Measurements from ENCODE around the gene S100A1.

S100A1 gene

DNA sequence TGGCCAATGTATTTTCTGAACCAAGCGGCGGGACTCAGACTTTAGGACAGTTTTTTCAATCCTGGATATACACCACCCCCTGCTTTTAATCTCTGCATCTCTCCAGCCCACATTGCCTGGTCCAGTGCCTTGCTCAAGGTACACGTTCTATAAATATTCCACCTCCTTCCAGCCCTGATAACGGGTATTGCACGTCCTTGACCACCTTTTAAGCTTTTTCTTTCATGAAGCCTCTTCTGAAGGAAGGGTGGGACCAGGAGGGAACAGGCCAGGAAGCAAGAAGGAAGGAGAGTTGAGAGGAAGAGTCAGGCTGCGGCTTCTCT is 18.7 kb upstream of the S100A1 start:
- H3K4me2 ChIP-seq (ENCODE audit: low read length, poor library complexity, severe bottlenecking), result peak overlapping the region; percentile 69
- H3K27ac ChIP-seq (ENCODE audit: low read length, poor library complexity, severe bottlenecking), result peak overlapping the region; percentile 93
- H2AK5ac ChIP-seq (ENCODE audit: low read length, severe bottlenecking), result peak overlapping the region; percentile 84
- H4K8ac ChIP-seq (ENCODE audit: low read length), result peak overlapping the region; percentile 91
- no peak overlapping the region for H4K91ac ChIP-seq (ENCODE audit: low read length)
- H3K4me3 ChIP-seq (ENCODE audit: insufficient read depth in 1 of 2, low read depth in 1 of 2, low read length in 2 of 2), result peak overlapping the region in 1 of 2 experiments; percentile 78
- H2BK12ac ChIP-seq (ENCODE audit: low read length in 2 of 2), result no peak overlapping the region
- H3K36me3 ChIP-seq (ENCODE audit: control insufficient read depth in 1 of 2, insufficient read depth in 2 of 2, low read depth in 1 of 2, low read length in 2 of 2), result peaks cover 30 to 44% of the 10 kb centered on the region in 2 experiments
- no peak overlapping the region for H2BK5ac ChIP-seq (ENCODE audit: low read depth, low read length, poor library complexity, severe bottlenecking)
- no peaks in the 10 kb centered on the region for H3K9me3 ChIP-seq (ENCODE audit: control insufficient read depth, low read length)
- H3K4me1 ChIP-seq (ENCODE audit: control insufficient read depth, insufficient read depth, low read depth, low read length), result peaks cover 50% of the 10 kb centered on the region
- peak overlapping the region; percentile 45 for H2BK120ac ChIP-seq (ENCODE audit: low read depth, low read length)
- 83% methylated on average over 6 of the region's 6 CpGs for WGBS
- H2AFZ ChIP-seq (ENCODE audit: low read depth, low read length), result no peak overlapping the region
- H3K18ac ChIP-seq (ENCODE audit: low read depth in 1 of 2, low read length in 2 of 2), result peak overlapping the region in 1 of 2 experiments; percentile 85
- no peaks in the 10 kb centered on the region for H3K27me3 ChIP-seq (ENCODE audit: control insufficient read depth in 1 of 2, insufficient read depth in 1 of 2, low read length in 2 of 2)
- no peak overlapping the region for H3K23ac ChIP-seq (ENCODE audit: low read length in 2 of 2)
- peak overlapping the region in 1 of 2 experiments; percentile 14 for H3K4ac ChIP-seq (ENCODE audit: low read depth in 1 of 2, low read length in 2 of 2)
- H3K14ac ChIP-seq (ENCODE audit: low read length in 2 of 2), result no peak overlapping the region
- peaks cover 14% of the 10 kb centered on the region for H3K79me1 ChIP-seq (replicated peaks; ENCODE audit: low read length, poor library complexity, severe bottlenecking)
- peak overlapping the region; percentile 87 for H3K9ac ChIP-seq (ENCODE audit: low read length)
- DNase-seq, result no peak
- no peak overlapping the region for H2BK15ac ChIP-seq (ENCODE audit: low read depth, poor library complexity, severe bottlenecking)

GRCh38 chr1:153610334-153610733 is 17.9 kb upstream of the S100A1 start:
- no peak overlapping the region for H4K91ac ChIP-seq (ENCODE audit: low read length)
- H3K27me3 ChIP-seq (ENCODE audit: control insufficient read depth in 1 of 2, insufficient read depth in 1 of 2, low read length in 2 of 2), result no peaks in the 10 kb centered on the region
- H2AFZ ChIP-seq (ENCODE audit: low read depth, low read length), result no peak overlapping the region
- peak overlapping the region; percentile 87 for H3K9ac ChIP-seq (ENCODE audit: low read length)
- H3K79me1 ChIP-seq (replicated peaks; ENCODE audit: low read length, poor library complexity, severe bottlenecking), result peaks cover 14% of the 10 kb centered on the region
- H2BK5ac ChIP-seq (ENCODE audit: low read depth, low read length, poor library complexity, severe bottlenecking), result no peak overlapping the region
- H3K9me3 ChIP-seq (ENCODE audit: control insufficient read depth, low read length), result no peaks in the 10 kb centered on the region
- no peak overlapping the region for H4K8ac ChIP-seq (ENCODE audit: low read length)
- no peak overlapping the region for H3K23ac ChIP-seq (ENCODE audit: low read length in 2 of 2)
- H3K4ac ChIP-seq (ENCODE audit: low read depth in 1 of 2, low read length in 2 of 2), result no peak overlapping the region
- no peak overlapping the region for H3K14ac ChIP-seq (ENCODE audit: low read length in 2 of 2)
- H3K4me1 ChIP-seq (ENCODE audit: control insufficient read depth, insufficient read depth, low read depth, low read length), result peaks cover 52% of the 10 kb centered on the region
- no peak for DNase-seq
- H2BK120ac ChIP-seq (ENCODE audit: low read depth, low read length), result no peak overlapping the region
- H3K4me2 ChIP-seq (ENCODE audit: low read length, poor library complexity, severe bottlenecking), result peak overlapping the region; percentile 76
- WGBS, result 73% methylated on average over 3 of the region's 4 CpGs
- peak overlapping the region; percentile 93 for H3K27ac ChIP-seq (ENCODE audit: low read length, poor library complexity, severe bottlenecking)
- peak overlapping the region; percentile 19 for H2AK5ac ChIP-seq (ENCODE audit: low read length, severe bottlenecking)
- no peak overlapping the region for H2BK15ac ChIP-seq (ENCODE audit: low read depth, poor library complexity, severe bottlenecking)
- peak overlapping the region in 1 of 2 experiments; percentile 78 for H3K4me3 ChIP-seq (ENCODE audit: insufficient read depth in 1 of 2, low read depth in 1 of 2, low read length in 2 of 2)
- no peak overlapping the region for H2BK12ac ChIP-seq (ENCODE audit: low read length in 2 of 2)
- peaks cover 30 to 36% of the 10 kb centered on the region in 2 experiments for H3K36me3 ChIP-seq (ENCODE audit: control insufficient read depth in 1 of 2, insufficient read depth in 2 of 2, low read depth in 1 of 2, low read length in 2 of 2)
- peak overlapping the region in 1 of 2 experiments; percentile 28 for H3K18ac ChIP-seq (ENCODE audit: low read depth in 1 of 2, low read length in 2 of 2)

- H2AFZ ChIP-seq (ENCODE audit: low read depth, low read length), result no peak overlapping the region
- H3K36me3 ChIP-seq (ENCODE audit: control insufficient read depth in 1 of 2, insufficient read depth in 2 of 2, low read depth in 1 of 2, low read length in 2 of 2), result peaks cover 27 to 30% of the 10 kb centered on the region in 2 experiments
- no peak overlapping the region for H2BK15ac ChIP-seq (ENCODE audit: low read depth, poor library complexity, severe bottlenecking)
- no peak overlapping the region for H3K4ac ChIP-seq (ENCODE audit: low read depth in 1 of 2, low read length in 2 of 2)
- no peak overlapping the region for H4K91ac ChIP-seq (ENCODE audit: low read length)
- no peak overlapping the region for H3K23ac ChIP-seq (ENCODE audit: low read length in 2 of 2)
- no peak overlapping the region for H2BK5ac ChIP-seq (ENCODE audit: low read depth, low read length, poor library complexity, severe bottlenecking)
- peak overlapping the region; percentile 98 for H3K9ac ChIP-seq (ENCODE audit: low read length)
- H3K4me2 ChIP-seq (ENCODE audit: low read length, poor library complexity, severe bottlenecking), result peak overlapping the region; percentile 76
- H3K27ac ChIP-seq (ENCODE audit: low read length, poor library complexity, severe bottlenecking), result peak overlapping the region; percentile 95
- H3K14ac ChIP-seq (ENCODE audit: low read length in 2 of 2), result peak overlapping the region in 1 of 2 experiments; percentile 36
- H2BK120ac ChIP-seq (ENCODE audit: low read depth, low read length), result no peak overlapping the region
- peaks cover 12% of the 10 kb centered on the region for H3K79me1 ChIP-seq (replicated peaks; ENCODE audit: low read length, poor library complexity, severe bottlenecking)
- H3K4me1 ChIP-seq (ENCODE audit: control insufficient read depth, insufficient read depth, low read depth, low read length), result peaks cover 52% of the 10 kb centered on the region
- H3K27me3 ChIP-seq (ENCODE audit: control insufficient read depth in 1 of 2, insufficient read depth in 1 of 2, low read length in 2 of 2), result no peaks in the 10 kb centered on the region
- no peaks in the 10 kb centered on the region for H3K9me3 ChIP-seq (ENCODE audit: control insufficient read depth, low read length)
- peak overlapping the region in 1 of 2 experiments; percentile 98 for H3K4me3 ChIP-seq (ENCODE audit: insufficient read depth in 1 of 2, low read depth in 1 of 2, low read length in 2 of 2)
- H3K18ac ChIP-seq (ENCODE audit: low read depth in 1 of 2, low read length in 2 of 2), result peak overlapping the region in 1 of 2 experiments; percentile 28
- no peak for DNase-seq
- no peak overlapping the region for H2BK12ac ChIP-seq (ENCODE audit: low read length in 2 of 2)
- no peak overlapping the region for H4K8ac ChIP-seq (ENCODE audit: low read length)
- H2AK5ac ChIP-seq (ENCODE audit: low read length, severe bottlenecking), result no peak overlapping the region
- WGBS, result 82% methylated on average over 6 of the region's 7 CpGs
Measured at GRCh38 chr1:153610811-153611301, 17.4 kb upstream of the S100A1 start.

DNA sequence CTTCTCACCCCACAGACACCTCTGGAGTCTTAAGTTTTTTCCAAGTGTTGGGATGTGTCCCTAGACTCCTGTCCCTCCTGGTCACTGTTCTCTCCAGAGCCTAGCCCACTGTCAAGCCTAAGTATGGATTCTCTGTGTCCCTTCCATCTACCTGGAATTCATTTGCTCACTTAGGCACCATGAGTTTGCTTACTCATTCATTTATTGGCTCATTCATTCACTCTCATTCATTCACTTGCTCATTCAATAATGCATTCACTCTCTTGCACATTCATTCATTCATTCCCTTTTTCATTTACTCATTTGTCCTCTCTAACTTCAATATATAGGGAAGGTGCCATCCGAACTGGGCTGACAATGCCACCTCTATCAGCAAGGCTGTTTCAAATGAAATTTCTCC is 16.9 kb upstream of the S100A1 start:
- peak overlapping the region; percentile 67 to 98 for H3K4me3 ChIP-seq (ENCODE audit: insufficient read depth in 1 of 2, low read depth in 1 of 2, low read length in 2 of 2)
- peak overlapping the region; percentile 48 for H2AK5ac ChIP-seq (ENCODE audit: low read length, severe bottlenecking)
- no peak for DNase-seq
- H3K27me3 ChIP-seq (ENCODE audit: control insufficient read depth in 1 of 2, insufficient read depth in 1 of 2, low read length in 2 of 2), result no peaks in the 10 kb centered on the region
- no peak overlapping the region for H3K14ac ChIP-seq (ENCODE audit: low read length in 2 of 2)
- peaks cover 22 to 25% of the 10 kb centered on the region in 2 experiments for H3K36me3 ChIP-seq (ENCODE audit: control insufficient read depth in 1 of 2, insufficient read depth in 2 of 2, low read depth in 1 of 2, low read length in 2 of 2)
- 95% methylated on average over 1 of the region's 1 CpG for WGBS
- H3K4ac ChIP-seq (ENCODE audit: low read depth in 1 of 2, low read length in 2 of 2), result no peak overlapping the region
- H3K79me1 ChIP-seq (replicated peaks; ENCODE audit: low read length, poor library complexity, severe bottlenecking), result peaks cover 10% of the 10 kb centered on the region
- no peaks in the 10 kb centered on the region for H3K9me3 ChIP-seq (ENCODE audit: control insufficient read depth, low read length)
- no peak overlapping the region for H2BK12ac ChIP-seq (ENCODE audit: low read length in 2 of 2)
- no peak overlapping the region for H4K8ac ChIP-seq (ENCODE audit: low read length)
- no peak overlapping the region for H2AFZ ChIP-seq (ENCODE audit: low read depth, low read length)
- no peak overlapping the region for H2BK15ac ChIP-seq (ENCODE audit: low read depth, poor library complexity, severe bottlenecking)
- peak overlapping the region; percentile 95 for H3K27ac ChIP-seq (ENCODE audit: low read length, poor library complexity, severe bottlenecking)
- H2BK5ac ChIP-seq (ENCODE audit: low read depth, low read length, poor library complexity, severe bottlenecking), result peak overlapping the region; percentile 51
- peaks cover 54% of the 10 kb centered on the region for H3K4me1 ChIP-seq (ENCODE audit: control insufficient read depth, insufficient read depth, low read depth, low read length)
- H2BK120ac ChIP-seq (ENCODE audit: low read depth, low read length), result no peak overlapping the region
- no peak overlapping the region for H3K23ac ChIP-seq (ENCODE audit: low read length in 2 of 2)
- H3K9ac ChIP-seq (ENCODE audit: low read length), result peak overlapping the region; percentile 98
- H3K18ac ChIP-seq (ENCODE audit: low read depth in 1 of 2, low read length in 2 of 2), result no peak overlapping the region
- no peak overlapping the region for H4K91ac ChIP-seq (ENCODE audit: low read length)
- peak overlapping the region; percentile 76 for H3K4me2 ChIP-seq (ENCODE audit: low read length, poor library complexity, severe bottlenecking)
